GM10248 (cell line): ENCODE data around the gene ABHD16B.

Experiments used
- CTCF ChIA-PET: fragments of 300-600 bp; sonication (Branson Sonifier 250); formaldehyde crosslinking; extraction: SDS; loops from one replicate; lab custom pipeline; 2021; ENCODE audit warnings: antibody characterized with exemption; lab: Yijun Ruan, JAX
- POLR2A ChIA-PET: fragments of 350-650 bp; sonication (Branson Sonifier 250); formaldehyde crosslinking; extraction: SDS; loops from one replicate; lab custom pipeline; 2020; ENCODE audit warnings: antibody characterized with exemption; lab: Yijun Ruan, JAX
- DNase-seq: peaks from one replicate; pipeline ENCODE4 v3.0.0; 2012; ENCODE audit errors: extremely low spot score
- CTCF ChIP-seq: IDR thresholded peaks from 2 replicates; pipeline ENCODE4 v1.5.1; 2012; ENCODE audit warnings: mild to moderate bottlenecking, low read depth; ENCODE audit errors: extremely low read depth, missing control alignments, control extremely low read depth

The ABHD16B gene

GRCh38 chr20:63882257-63883200, 21.2 kb downstream of the ABHD16B start:
- no peak for DNase-seq
- ChIA-PET POLR2A (no interaction called here), CTCF (interaction anchor here (0.9 to 1.6 kb wide), 4 partner anchors 17 to 91 kb away, joined by 3 to 5 read pairs (median 4); partner anchors contain the start of gene TPD52L2)
- no peak for TF ChIP-seq CTCF

GRCh38 chr20:63883201-63883593, 21.9 kb downstream of the ABHD16B start:
- DNase-seq = no peak
- ChIA-PET POLR2A (no interaction called here), CTCF (no interaction called here)
- no peak for TF ChIP-seq CTCF

GRCh38 chr20:63884506-63885263, 23.4 kb downstream of the ABHD16B start:
- no peak for TF ChIP-seq CTCF
- CTCF ChIA-PET = interaction anchor here (1.5 kb wide), 1 partner anchor 347 kb away, joined by 3 read pairs; the partner anchor contains the start of gene PTK6
- POLR2A ChIA-PET = no interaction called here
- peak; percentile 61 for DNase-seq

- no peak for TF ChIP-seq CTCF
- POLR2A ChIA-PET = no interaction called here
Observed at GRCh38 chr20:63885264-63886053, 24.2 kb downstream of the ABHD16B start.

GRCh38 chr20:63886054-63886419, 24.7 kb downstream of the ABHD16B start:
- ChIA-PET POLR2A (no interaction called here), CTCF (interaction anchor here (1.5 kb wide), 1 partner anchor 348 kb away, joined by 3 read pairs; the partner anchor contains the start of gene PTK6)
- no peak for TF ChIP-seq CTCF
- no peak for DNase-seq

More at GRCh38 chr20:63885264-63886053, 24.2 kb downstream of the ABHD16B start:
- DNase-seq = peak; percentile 66
- CTCF ChIA-PET = interaction anchor here (1.5 kb wide), 1 partner anchor 348 kb away, joined by 3 read pairs; the partner anchor contains the start of gene PTK6
